ENCODE results near the gene SMG6.

The SMG6 gene

DNA sequence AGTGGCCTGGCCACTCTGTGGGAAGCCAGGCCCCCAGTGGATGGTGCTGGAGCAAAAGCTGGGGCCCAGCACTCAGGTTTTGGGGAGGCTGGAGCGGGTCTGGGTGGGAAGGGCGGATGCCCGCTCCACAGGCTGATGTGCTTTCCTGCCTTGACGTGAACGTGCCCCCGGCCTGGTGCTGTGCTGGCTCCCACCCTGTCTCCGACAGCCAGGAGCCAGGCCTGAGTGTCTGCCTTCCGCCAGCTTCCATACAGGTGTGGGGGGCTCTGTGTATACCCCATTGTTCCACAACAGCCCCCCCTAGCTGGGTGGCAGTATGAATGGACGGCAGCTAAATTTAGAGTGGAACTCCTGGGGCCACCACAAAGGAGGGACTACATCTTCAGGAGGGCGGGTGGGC lies 228.7 kb downstream of the SMG6 start:
- ChIA-PET CTCF (interaction anchor here (0.8 to 3.8 kb wide), 6 partner anchors 8 to 63 kb away, joined by 3 to 23 read pairs (median 4); no protein-coding TSS in a partner anchor), POLR2A (no interaction called here)
- Histone ChIP-seq H3K4me1 (ENCODE audit: control extremely low read depth in 1 of 4, control insufficient read depth in 4 of 4, insufficient read depth in 4 of 4, low read length in 3 of 4) (peaks cover 2 to 39% (median 20%) of the 10 kb centered on the region in 4 experiments), H3K9me3 (ENCODE audit: control extremely low read depth in 1 of 5, control insufficient read depth in 4 of 5, insufficient read depth in 2 of 5, low read depth in 1 of 5, low read length in 4 of 5) (no peaks in the 10 kb centered on the region), H3K27me3 (replicated peaks in 2 of 5; ENCODE audit: control insufficient read depth in 4 of 5, insufficient read depth in 5 of 5, low read length in 4 of 5) (no peaks in the 10 kb centered on the region), H3K27ac (ENCODE audit: insufficient read depth in 1 of 2, low read depth in 1 of 2, low read length in 2 of 2, poor library complexity in 1 of 2, severe bottlenecking in 2 of 2) (no peak overlapping the region), H3K36me3 (ENCODE audit: control insufficient read depth in 4 of 4, insufficient read depth in 4 of 4, low read length in 3 of 4) (peaks cover 0 to 25% (median 14%) of the 10 kb centered on the region in 4 experiments), H3K4me3 (ENCODE audit: control insufficient read depth in 1 of 7, extremely low read depth in 1 of 7, insufficient read depth in 4 of 7, low read depth in 2 of 7, low read length in 6 of 7) (no peak overlapping the region)
- 86% methylated on average over 7 of the region's 10 CpGs for WGBS (ENCODE audit: insufficient coverage)
- no peak for DNase-seq

GRCh38 chr17:2071455-2072281 lies 231.9 kb downstream of the SMG6 start:
- H3K27ac ChIP-seq (ENCODE audit: insufficient read depth in 1 of 2, low read depth in 1 of 2, low read length in 2 of 2, poor library complexity in 1 of 2, severe bottlenecking in 2 of 2), result no peak overlapping the region
- CTCF ChIA-PET, result interaction anchor here (1.0 to 3.2 kb wide), 7 partner anchors 11 to 173 kb away, joined by 3 to 14 read pairs (median 4); partner anchors contain the start of gene HIC1
- no peaks in the 10 kb centered on the region for H3K27me3 ChIP-seq (replicated peaks in 2 of 5; ENCODE audit: control insufficient read depth in 4 of 5, insufficient read depth in 5 of 5, low read length in 4 of 5)
- peaks cover 2 to 52% (median 27%) of the 10 kb centered on the region in 4 experiments for H3K4me1 ChIP-seq (ENCODE audit: control extremely low read depth in 1 of 4, control insufficient read depth in 4 of 4, insufficient read depth in 4 of 4, low read length in 3 of 4)
- H3K9me3 ChIP-seq (ENCODE audit: control extremely low read depth in 1 of 5, control insufficient read depth in 4 of 5, insufficient read depth in 2 of 5, low read depth in 1 of 5, low read length in 4 of 5), result no peaks in the 10 kb centered on the region
- H3K36me3 ChIP-seq (ENCODE audit: control insufficient read depth in 4 of 4, insufficient read depth in 4 of 4, low read length in 3 of 4), result peaks cover 0 to 20% (median 11%) of the 10 kb centered on the region in 4 experiments
- DNase-seq, result peak in 2 of 3 donors; percentile 73 to 75
- 88% methylated on average over 26 of the region's 31 CpGs for WGBS (ENCODE audit: insufficient coverage)
- H3K4me3 ChIP-seq (ENCODE audit: control insufficient read depth in 1 of 7, extremely low read depth in 1 of 7, insufficient read depth in 4 of 7, low read depth in 2 of 7, low read length in 6 of 7), result no peak overlapping the region
- POLR2A ChIA-PET, result no interaction called here

DNA sequence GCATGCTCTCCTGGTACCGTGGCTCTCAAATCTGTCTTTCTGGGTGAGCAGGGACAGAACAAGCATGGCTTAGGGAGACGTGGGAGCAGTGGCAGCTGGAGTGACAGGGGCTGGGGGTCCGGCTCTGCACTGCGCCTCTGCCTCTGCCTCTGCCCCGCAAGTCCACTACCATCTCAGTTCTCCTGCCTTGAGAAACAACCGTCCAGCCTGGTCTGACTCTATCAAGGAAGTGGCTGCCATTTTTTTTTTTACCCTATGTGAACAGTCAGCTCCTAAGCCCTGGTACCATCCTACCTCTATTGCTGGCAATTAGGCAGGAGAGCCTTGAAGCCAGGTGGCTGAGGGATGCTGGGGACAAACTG lies 232.6 kb downstream of the SMG6 start:
- H3K4me3 ChIP-seq (ENCODE audit: control insufficient read depth in 1 of 7, extremely low read depth in 1 of 7, insufficient read depth in 4 of 7, low read depth in 2 of 7, low read length in 6 of 7), result no peak overlapping the region
- peaks cover 0 to 27% (median 15%) of the 10 kb centered on the region in 4 experiments for H3K36me3 ChIP-seq (ENCODE audit: control insufficient read depth in 4 of 4, insufficient read depth in 4 of 4, low read length in 3 of 4)
- peak overlapping the region in 1 of 2 experiments; percentile 15 for H3K27ac ChIP-seq (ENCODE audit: insufficient read depth in 1 of 2, low read depth in 1 of 2, low read length in 2 of 2, poor library complexity in 1 of 2, severe bottlenecking in 2 of 2)
- WGBS (ENCODE audit: insufficient coverage), result 95% methylated on average over 5 of the region's 6 CpGs
- ChIA-PET CTCF (interaction anchor here (1.1 to 3.2 kb wide), 5 partner anchors 11 to 174 kb away, joined by 3 to 14 read pairs (median 3); no protein-coding TSS in a partner anchor), POLR2A (no interaction called here)
- no peak for DNase-seq
- H3K27me3 ChIP-seq (replicated peaks in 2 of 5; ENCODE audit: control insufficient read depth in 4 of 5, insufficient read depth in 5 of 5, low read length in 4 of 5), result no peaks in the 10 kb centered on the region
- no peaks in the 10 kb centered on the region for H3K9me3 ChIP-seq (ENCODE audit: control extremely low read depth in 1 of 5, control insufficient read depth in 4 of 5, insufficient read depth in 2 of 5, low read depth in 1 of 5, low read length in 4 of 5)
- peaks cover 2 to 47% (median 22%) of the 10 kb centered on the region in 4 experiments for H3K4me1 ChIP-seq (ENCODE audit: control extremely low read depth in 1 of 4, control insufficient read depth in 4 of 4, insufficient read depth in 4 of 4, low read length in 3 of 4)

DNA sequence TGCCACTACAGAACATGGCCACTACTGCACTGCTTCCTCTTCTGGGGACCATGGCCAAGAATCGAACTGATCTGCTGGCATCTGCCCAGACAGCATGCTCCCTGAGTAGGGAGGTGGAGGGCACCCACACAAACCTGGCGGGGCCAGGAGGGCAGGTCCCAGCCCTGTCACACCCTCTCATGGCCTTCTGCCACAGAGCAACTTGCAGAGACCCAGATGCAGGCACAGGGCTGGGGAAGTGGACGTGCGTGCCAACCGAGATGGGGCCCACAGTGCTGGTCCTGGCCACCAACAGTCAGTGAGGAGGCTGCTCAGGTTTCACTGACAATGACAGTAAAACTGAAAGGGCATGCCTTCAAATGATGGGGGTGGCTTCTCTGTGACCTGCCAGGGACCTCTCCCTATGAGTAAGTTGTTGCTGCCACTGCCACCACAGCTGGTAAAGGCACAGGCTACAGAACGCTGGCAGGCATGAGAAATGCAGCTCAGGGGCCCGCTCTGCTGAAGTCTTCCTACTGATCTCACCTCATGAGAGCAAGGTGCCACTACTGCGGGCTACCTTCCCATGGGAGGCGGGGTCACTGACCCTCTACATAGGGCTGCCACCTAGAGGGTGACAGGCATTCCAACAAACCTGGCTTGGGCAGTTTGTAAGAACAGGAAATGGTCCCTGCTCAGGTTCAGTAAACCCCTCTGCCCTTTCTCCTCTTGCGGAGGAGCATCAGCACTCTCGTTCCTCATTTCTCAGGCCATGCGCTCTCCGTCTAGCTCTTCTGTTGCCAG lies 233.2 kb downstream of the SMG6 start:
- H3K27me3 ChIP-seq (replicated peaks in 2 of 5; ENCODE audit: control insufficient read depth in 4 of 5, insufficient read depth in 5 of 5, low read length in 4 of 5), result no peaks in the 10 kb centered on the region
- no peaks in the 10 kb centered on the region for H3K9me3 ChIP-seq (ENCODE audit: control extremely low read depth in 1 of 5, control insufficient read depth in 4 of 5, insufficient read depth in 2 of 5, low read depth in 1 of 5, low read length in 4 of 5)
- DNase-seq, result no peak
- H3K36me3 ChIP-seq (ENCODE audit: control insufficient read depth in 4 of 4, insufficient read depth in 4 of 4, low read length in 3 of 4), result peaks cover 0 to 33% (median 15%) of the 10 kb centered on the region in 4 experiments
- POLR2A ChIA-PET, result no interaction called here
- peaks cover under 1 to 42% (median 17%) of the 10 kb centered on the region in 4 experiments for H3K4me1 ChIP-seq (ENCODE audit: control extremely low read depth in 1 of 4, control insufficient read depth in 4 of 4, insufficient read depth in 4 of 4, low read length in 3 of 4)
- H3K4me3 ChIP-seq (ENCODE audit: control insufficient read depth in 1 of 7, extremely low read depth in 1 of 7, insufficient read depth in 4 of 7, low read depth in 2 of 7, low read length in 6 of 7), result no peak overlapping the region
- 93% methylated on average over 10 of the region's 13 CpGs for WGBS (ENCODE audit: insufficient coverage)
- CTCF ChIA-PET, result interaction anchor here (0.6 to 3.2 kb wide), 7 partner anchors 12 to 174 kb away, joined by 3 to 14 read pairs (median 3); no protein-coding TSS in a partner anchor
- peak overlapping the region in 1 of 2 experiments; percentile 15 for H3K27ac ChIP-seq (ENCODE audit: insufficient read depth in 1 of 2, low read depth in 1 of 2, low read length in 2 of 2, poor library complexity in 1 of 2, severe bottlenecking in 2 of 2)

DNA sequence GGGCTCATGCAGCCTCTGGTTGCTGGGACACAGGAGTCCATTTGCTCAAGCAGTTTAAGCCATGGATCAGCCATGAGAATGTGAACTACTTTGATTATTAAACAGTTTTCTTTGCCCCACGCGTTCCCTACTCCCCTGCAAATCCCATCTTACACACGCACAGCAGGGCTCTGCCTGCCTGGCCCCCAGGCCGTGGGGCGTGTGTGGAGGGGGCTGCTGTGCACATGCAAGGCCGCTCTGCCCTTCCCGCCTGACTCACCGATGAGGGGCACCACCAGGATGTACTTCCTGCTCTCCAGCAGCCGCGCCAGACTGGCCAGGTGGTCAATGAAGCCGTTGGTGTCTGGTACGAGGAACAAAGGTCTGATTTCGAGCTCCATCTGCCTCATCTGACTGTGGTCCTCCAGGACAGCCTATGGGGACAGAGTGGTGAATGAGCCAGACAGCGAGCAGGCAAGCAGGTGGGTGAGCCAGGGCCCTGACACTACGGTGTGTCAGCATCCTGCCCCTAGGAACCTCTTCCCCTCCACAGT lies 235.0 kb downstream of the SMG6 start:
- peaks cover 0 to 51% (median 31%) of the 10 kb centered on the region in 4 experiments for H3K36me3 ChIP-seq (ENCODE audit: control insufficient read depth in 4 of 4, insufficient read depth in 4 of 4, low read length in 3 of 4)
- peak in 1 of 3 donors; percentile 26 for DNase-seq
- ChIA-PET POLR2A (no interaction called here), CTCF (interaction anchor here (1.0 to 4.0 kb wide), 10 partner anchors 10 to 192 kb away, joined by 3 to 21 read pairs (median 4); no protein-coding TSS in a partner anchor)
- no peak overlapping the region for H3K27ac ChIP-seq (ENCODE audit: insufficient read depth in 1 of 2, low read depth in 1 of 2, low read length in 2 of 2, poor library complexity in 1 of 2, severe bottlenecking in 2 of 2)
- H3K4me1 ChIP-seq (ENCODE audit: control extremely low read depth in 1 of 4, control insufficient read depth in 4 of 4, insufficient read depth in 4 of 4, low read length in 3 of 4), result peaks cover 0 to 36% (median 16%) of the 10 kb centered on the region in 4 experiments
- WGBS (ENCODE audit: insufficient coverage), result 91% methylated on average over 10 of the region's 15 CpGs
- no peaks in the 10 kb centered on the region for H3K9me3 ChIP-seq (ENCODE audit: control extremely low read depth in 1 of 5, control insufficient read depth in 4 of 5, insufficient read depth in 2 of 5, low read depth in 1 of 5, low read length in 4 of 5)
- no peaks in the 10 kb centered on the region for H3K27me3 ChIP-seq (replicated peaks in 2 of 5; ENCODE audit: control insufficient read depth in 4 of 5, insufficient read depth in 5 of 5, low read length in 4 of 5)
- H3K4me3 ChIP-seq (ENCODE audit: control insufficient read depth in 1 of 7, extremely low read depth in 1 of 7, insufficient read depth in 4 of 7, low read depth in 2 of 7, low read length in 6 of 7), result no peak overlapping the region

DNA sequence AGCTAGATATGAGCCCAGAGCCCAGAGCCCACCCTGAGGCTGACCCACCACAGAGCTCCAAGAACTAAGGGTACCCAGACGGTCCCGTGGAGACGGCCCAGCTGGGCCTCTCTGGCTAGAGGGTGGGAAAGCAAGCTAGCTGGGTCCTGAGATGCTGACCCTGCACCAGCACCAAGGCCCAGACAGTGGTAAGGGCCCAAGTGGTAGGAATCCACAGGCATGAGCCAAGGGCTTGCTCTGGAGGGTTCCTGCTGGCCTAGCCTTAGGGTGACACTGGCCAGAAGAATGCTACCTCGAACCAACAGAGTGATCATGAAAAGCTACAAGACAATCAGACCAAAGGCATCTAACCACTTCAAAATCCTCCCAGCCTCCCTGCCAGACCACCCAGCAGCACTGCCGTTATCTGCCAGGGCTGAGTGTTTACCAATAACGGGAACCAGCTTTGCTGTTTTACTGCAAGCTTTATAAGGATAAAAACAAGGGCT lies 235.5 kb downstream of the SMG6 start:
- Histone ChIP-seq H3K27ac (ENCODE audit: insufficient read depth in 1 of 2, low read depth in 1 of 2, low read length in 2 of 2, poor library complexity in 1 of 2, severe bottlenecking in 2 of 2) (no peak overlapping the region), H3K9me3 (ENCODE audit: control extremely low read depth in 1 of 5, control insufficient read depth in 4 of 5, insufficient read depth in 2 of 5, low read depth in 1 of 5, low read length in 4 of 5) (no peaks in the 10 kb centered on the region), H3K4me3 (ENCODE audit: control insufficient read depth in 1 of 7, extremely low read depth in 1 of 7, insufficient read depth in 4 of 7, low read depth in 2 of 7, low read length in 6 of 7) (no peak overlapping the region), H3K36me3 (ENCODE audit: control insufficient read depth in 4 of 4, insufficient read depth in 4 of 4, low read length in 3 of 4) (peaks cover 0 to 56% (median 33%) of the 10 kb centered on the region in 4 experiments), H3K4me1 (ENCODE audit: control extremely low read depth in 1 of 4, control insufficient read depth in 4 of 4, insufficient read depth in 4 of 4, low read length in 3 of 4) (peaks cover 0 to 36% (median 16%) of the 10 kb centered on the region in 4 experiments), H3K27me3 (replicated peaks in 2 of 5; ENCODE audit: control insufficient read depth in 4 of 5, insufficient read depth in 5 of 5, low read length in 4 of 5) (no peaks in the 10 kb centered on the region)
- 87% methylated on average over 4 of the region's 6 CpGs for WGBS (ENCODE audit: insufficient coverage)
- ChIA-PET POLR2A (no interaction called here), CTCF (interaction anchor here (1.0 to 4.0 kb wide), 9 partner anchors 10 to 192 kb away, joined by 3 to 21 read pairs (median 5); no protein-coding TSS in a partner anchor)
- no peak for DNase-seq

All from common myeloid progenitor, CD34-positive (primary cell).